Endodermal cell (in vitro differentiated cells): ENCODE data around the gene MAPK8IP3. TPM values are rescaled to one million over a fixed set of nuclear protein-coding genes. Genes with fewer than 3 reads are reported as not detected.

Experiments used
- DNase-seq: peaks from one replicate; pipeline ENCODE4 v3.0.0-alpha.2; 2017
- H3K27ac ChIP-seq: 2 replicates; pipeline ENCODE4 v1.5.1; 2013; ENCODE audit warnings: mild to moderate bottlenecking, low read depth, low read length, moderate library complexity
- H3K27me3 ChIP-seq: 2 replicates; pipeline ENCODE4 v1.6.1; 2013; ENCODE audit warnings: mild to moderate bottlenecking, low read length, moderate library complexity; ENCODE audit not compliant: insufficient read depth, control insufficient read depth, poor library complexity, severe bottlenecking
- H3K36me3 ChIP-seq: 2 replicates; pipeline ENCODE4 v1.7.0; 2013; ENCODE audit warnings: mild to moderate bottlenecking, low read length, moderate library complexity; ENCODE audit not compliant: control insufficient read depth, insufficient read depth
- H3K4me1 ChIP-seq: one replicate; pipeline ENCODE4 v1.7.0; 2013; ENCODE audit warnings: low read length; ENCODE audit not compliant: control insufficient read depth, insufficient read depth
- H3K4me3 ChIP-seq: 2 replicates; pipeline ENCODE4 v1.5.1; 2013; ENCODE audit warnings: mild to moderate bottlenecking, low read length, moderate library complexity
- H3K9ac ChIP-seq: 2 replicates; pipeline ENCODE4 v1.6.1; 2013; ENCODE audit warnings: mild to moderate bottlenecking, low read length, moderate library complexity; ENCODE audit not compliant: poor library complexity, severe bottlenecking; ENCODE audit errors: extremely low read depth
- H3K9me3 ChIP-seq: 2 replicates; pipeline ENCODE4 v1.6.1; 2013; ENCODE audit warnings: mild to moderate bottlenecking, low read length, moderate library complexity; ENCODE audit not compliant: control insufficient read depth
- H3K27ac Mint-ChIP-seq: 2 replicates; pipeline ENCODE4 v1.8.0; 2020; ENCODE audit warnings: mixed read lengths
- H3K27me3 Mint-ChIP-seq: 2 replicates; pipeline ENCODE4 v1.8.0; 2021; ENCODE audit warnings: mild to moderate bottlenecking, mixed read lengths; ENCODE audit not compliant: insufficient read depth
- H3K36me3 Mint-ChIP-seq: 2 replicates; pipeline ENCODE4 v1.8.0; 2020; ENCODE audit warnings: low read depth, mixed read lengths
- H3K4me1 Mint-ChIP-seq: 2 replicates; pipeline ENCODE4 v1.8.0; 2020; ENCODE audit warnings: mixed read lengths
- H3K4me3 Mint-ChIP-seq: 2 replicates; pipeline ENCODE4 v1.8.0; 2020; ENCODE audit warnings: mild to moderate bottlenecking, moderate library complexity, mixed read lengths
- H3K9me3 Mint-ChIP-seq: 2 replicates; pipeline ENCODE4 v1.8.0; 2020; ENCODE audit warnings: mild to moderate bottlenecking, mixed read lengths
- WGBS, 2 experiments: methylation state at CpG; one replicate each; pipeline versions ENCODE4 v1.1.5 to v1.1.7; 2013; ENCODE audit warnings: missing lambda C conversion rate in 2 of 2, mixed read lengths in 1 of 2; ENCODE audit not compliant: insufficient coverage in 1 of 2, insufficient read length in 1 of 2; 5-methylcytosine and 5-hydroxymethylcytosine counted together
- total RNA-seq, 2 donors: library from RNA; stranded (reverse); fragmentation: NEBNext Ultra II Directional in 1 of 2; extraction: Animal tissue kit (Norgen Biotek cat#: 25700) in 1 of 2; gene quantifications; 2 replicates in 1 of 2; 3 replicates in 1 of 2; pipeline ENCODE4 v1.2.1, GENCODE V29; 2021
- TF ChIP-seq, protein P1 (sequence below): fragments of 200-600 bp; sonication (generic); conservative IDR thresholded peaks from 2 replicates; pipeline ENCODE4 v1.5.0; 2021; ENCODE audit warnings: antibody characterized with exemption, mild to moderate bottlenecking

The MAPK8IP3 gene
- total RNA-seq, 2 donors from 2014 or later: 76.0 to 84.0 TPM

DNA sequence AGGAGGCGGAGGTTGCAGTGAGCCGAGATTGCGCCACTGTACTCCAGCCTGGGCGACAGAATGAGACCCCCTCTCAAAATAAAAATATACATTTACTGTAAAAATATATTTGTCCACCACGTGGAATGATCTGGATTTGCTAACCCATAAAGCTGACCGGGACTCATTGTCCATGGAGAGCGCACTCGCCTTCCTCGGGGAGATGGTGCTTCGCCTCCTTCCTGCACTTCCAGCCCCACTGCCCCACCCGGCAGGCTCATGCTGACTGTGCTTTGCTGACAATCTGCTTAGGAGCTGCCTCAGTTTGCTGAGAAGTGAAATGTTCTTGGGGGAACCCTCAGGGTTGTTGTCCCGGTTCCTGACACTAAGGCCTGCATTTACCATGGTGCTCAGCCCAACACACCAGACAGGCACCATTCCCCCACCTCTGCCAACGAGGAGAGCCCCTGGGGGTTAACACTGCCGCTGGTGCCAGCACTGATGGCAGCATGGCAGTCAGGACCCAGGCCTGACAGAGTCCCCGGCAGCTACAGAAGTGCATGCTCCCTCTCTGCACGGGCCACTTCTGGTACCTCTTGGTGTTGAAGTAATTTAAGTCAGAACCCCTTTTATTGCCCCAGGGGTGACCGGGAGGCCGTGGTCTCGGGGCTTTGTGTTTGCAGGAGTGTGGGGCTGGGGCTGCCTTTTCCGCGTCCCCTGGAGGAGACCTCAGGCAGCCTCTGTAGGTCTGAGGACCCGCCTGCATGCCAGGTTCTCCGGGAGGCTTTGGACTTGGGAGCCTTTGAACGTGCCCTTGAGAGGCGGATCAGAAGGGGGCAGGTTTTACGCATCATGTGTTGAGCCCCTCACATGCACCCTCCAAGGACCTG lies 79.2 kb downstream of the MAPK8IP3 start:
- Histone ChIP-seq H3K9me3 (no peaks in the 10 kb centered on the region), H3K27me3 (no peaks in the 10 kb centered on the region), H3K27ac (no peak overlapping the region), H3K36me3 (peaks cover 14% of the 10 kb centered on the region), H3K4me3 (no peak overlapping the region), H3K9ac (no peak overlapping the region), H3K4me1 (peaks cover 8% of the 10 kb centered on the region)
- H3K4me1 Mint-ChIP-seq: peaks cover 10% of the 10 kb centered on the region
- H3K9me3 Mint-ChIP-seq: no peaks in the 10 kb centered on the region
- no peak overlapping the region for H3K27ac Mint-ChIP-seq
- no peaks in the 10 kb centered on the region for H3K27me3 Mint-ChIP-seq
- H3K36me3 Mint-ChIP-seq: peaks cover 15% of the 10 kb centered on the region
- 93 to 99% methylated on average over 21 to 23 of the region's 26 CpGs for WGBS, 2 experiments
- peak overlapping the region; percentile 39 for H3K4me3 Mint-ChIP-seq
- TF ChIP-seq, protein P1, sequence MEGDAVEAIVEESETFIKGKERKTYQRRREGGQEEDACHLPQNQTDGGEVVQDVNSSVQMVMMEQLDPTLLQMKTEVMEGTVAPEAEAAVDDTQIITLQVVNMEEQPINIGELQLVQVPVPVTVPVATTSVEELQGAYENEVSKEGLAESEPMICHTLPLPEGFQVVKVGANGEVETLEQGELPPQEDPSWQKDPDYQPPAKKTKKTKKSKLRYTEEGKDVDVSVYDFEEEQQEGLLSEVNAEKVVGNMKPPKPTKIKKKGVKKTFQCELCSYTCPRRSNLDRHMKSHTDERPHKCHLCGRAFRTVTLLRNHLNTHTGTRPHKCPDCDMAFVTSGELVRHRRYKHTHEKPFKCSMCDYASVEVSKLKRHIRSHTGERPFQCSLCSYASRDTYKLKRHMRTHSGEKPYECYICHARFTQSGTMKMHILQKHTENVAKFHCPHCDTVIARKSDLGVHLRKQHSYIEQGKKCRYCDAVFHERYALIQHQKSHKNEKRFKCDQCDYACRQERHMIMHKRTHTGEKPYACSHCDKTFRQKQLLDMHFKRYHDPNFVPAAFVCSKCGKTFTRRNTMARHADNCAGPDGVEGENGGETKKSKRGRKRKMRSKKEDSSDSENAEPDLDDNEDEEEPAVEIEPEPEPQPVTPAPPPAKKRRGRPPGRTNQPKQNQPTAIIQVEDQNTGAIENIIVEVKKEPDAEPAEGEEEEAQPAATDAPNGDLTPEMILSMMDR: no peak
- no peak for DNase-seq

DNA sequence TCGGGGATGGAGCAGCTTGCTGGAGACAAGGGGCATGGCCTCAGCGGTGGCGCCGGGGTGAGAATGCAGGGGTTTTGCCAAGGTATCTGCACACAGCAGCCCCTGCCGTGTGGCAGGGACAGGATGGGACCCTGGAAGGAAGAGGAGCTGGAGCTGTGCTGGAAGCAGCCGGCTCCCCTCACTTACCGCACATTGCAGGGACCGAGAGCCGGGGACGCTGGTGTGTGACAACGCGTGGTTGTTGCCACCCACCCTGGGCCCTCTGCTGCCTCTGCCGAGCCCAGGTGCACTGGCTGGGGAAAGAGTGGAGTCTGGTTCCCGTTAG lies 79.8 kb downstream of the MAPK8IP3 start:
- no peak overlapping the region for H3K27ac Mint-ChIP-seq
- H3K27ac ChIP-seq: no peak overlapping the region
- H3K4me1 Mint-ChIP-seq: peaks cover 10% of the 10 kb centered on the region
- no peaks in the 10 kb centered on the region for H3K27me3 Mint-ChIP-seq
- no peaks in the 10 kb centered on the region for H3K9me3 ChIP-seq
- WGBS, 2 experiments: 95 to 100% methylated on average over 8 to 14 of the region's 14 CpGs
- TF ChIP-seq, protein P1: no peak
- peaks cover 8% of the 10 kb centered on the region for H3K36me3 ChIP-seq
- H3K36me3 Mint-ChIP-seq: peaks cover 13% of the 10 kb centered on the region
- H3K4me1 ChIP-seq: peaks cover 7% of the 10 kb centered on the region
- no peak overlapping the region for H3K9ac ChIP-seq
- H3K9me3 Mint-ChIP-seq: no peaks in the 10 kb centered on the region
- H3K27me3 ChIP-seq: no peaks in the 10 kb centered on the region
- DNase-seq: no peak
- H3K4me3 ChIP-seq: no peak overlapping the region
- H3K4me3 Mint-ChIP-seq: no peak overlapping the region

DNA sequence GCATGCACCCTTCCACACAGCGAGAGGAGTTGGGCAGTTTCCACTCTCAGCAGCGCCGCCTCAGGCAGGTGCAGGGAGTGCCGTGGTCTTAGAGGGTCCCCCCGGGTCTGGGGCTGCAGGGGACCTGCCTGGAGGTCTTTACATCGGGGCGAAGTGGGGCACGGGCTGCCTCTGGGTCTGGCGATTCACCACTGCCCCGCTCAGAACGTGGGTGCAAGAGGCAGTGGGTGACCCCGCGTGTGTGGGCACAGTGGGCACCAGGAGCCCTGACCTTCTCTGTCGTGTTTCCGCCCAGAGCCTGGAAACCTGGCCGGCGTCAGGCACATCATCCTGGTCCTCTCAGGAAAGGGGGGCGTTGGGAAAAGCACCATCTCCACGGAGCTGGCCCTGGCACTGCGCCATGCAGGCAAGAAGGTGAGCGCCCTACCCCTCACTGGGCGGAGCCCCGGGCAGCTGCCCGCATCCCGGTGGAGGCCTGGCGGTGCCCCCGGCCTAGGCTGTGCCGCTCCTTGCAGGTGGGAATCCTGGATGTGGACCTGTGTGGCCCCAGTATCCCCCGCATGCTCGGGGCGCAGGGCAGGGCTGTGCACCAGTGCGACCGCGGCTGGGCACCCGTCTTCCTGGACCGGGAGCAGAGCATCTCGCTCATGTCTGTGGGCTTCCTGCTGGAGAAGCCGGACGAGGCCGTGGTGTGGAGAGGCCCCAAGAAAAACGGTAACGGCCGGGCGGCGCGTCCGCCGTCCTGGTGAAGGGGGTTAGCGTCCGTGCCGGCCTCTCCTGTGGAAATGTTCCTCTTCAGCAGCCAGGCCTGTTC lies 80.5 kb downstream of the MAPK8IP3 start:
- Histone ChIP-seq H3K9me3 (no peaks in the 10 kb centered on the region), H3K4me1 (peaks cover under 1% of the 10 kb centered on the region), H3K36me3 (peaks cover 4% of the 10 kb centered on the region), H3K9ac (no peak overlapping the region), H3K27me3 (no peaks in the 10 kb centered on the region), H3K27ac (no peak overlapping the region), H3K4me3 (no peak overlapping the region)
- TF ChIP-seq, protein P1: peak; percentile 32
- no peaks in the 10 kb centered on the region for H3K9me3 Mint-ChIP-seq
- H3K27me3 Mint-ChIP-seq: no peaks in the 10 kb centered on the region
- peaks cover 13% of the 10 kb centered on the region for H3K36me3 Mint-ChIP-seq
- WGBS, 2 experiments: 93 to 95% methylated on average over 33 to 51 of the region's 51 CpGs
- no peak overlapping the region for H3K27ac Mint-ChIP-seq
- H3K4me1 Mint-ChIP-seq: peaks cover 6% of the 10 kb centered on the region
- DNase-seq: peak; percentile 63
- no peak overlapping the region for H3K4me3 Mint-ChIP-seq
